SK-N-DZ (cell line): ENCODE measurements around the gene MTNR1A. TPM values are rescaled to one million over a fixed set of nuclear protein-coding genes. Genes with fewer than 3 reads are reported as not detected.

Experiments
- DNase-seq: peaks from one replicate; pipeline ENCODE4 v3.0.0-alpha.2; 2015; ENCODE audit warnings: low spot score
- polyA plus RNA-seq, 2 experiments: library from polyadenylated mRNA; depleted of rRNA; stranded (reverse); fragments of >200 nt; gene quantifications; 2 replicates each; pipeline ENCODE4 v1.2.3, GENCODE V29; 2014

Gene MTNR1A
- polyA plus RNA-seq (2014; cell fraction: cytosol; rRNA removed), result 0.45 and 1.8 TPM in 2 replicates
- 0.18 TPM in 1 of 2 replicates, not detected in the other for polyA plus RNA-seq (2014; cell fraction: nucleus; rRNA removed)

DNA sequence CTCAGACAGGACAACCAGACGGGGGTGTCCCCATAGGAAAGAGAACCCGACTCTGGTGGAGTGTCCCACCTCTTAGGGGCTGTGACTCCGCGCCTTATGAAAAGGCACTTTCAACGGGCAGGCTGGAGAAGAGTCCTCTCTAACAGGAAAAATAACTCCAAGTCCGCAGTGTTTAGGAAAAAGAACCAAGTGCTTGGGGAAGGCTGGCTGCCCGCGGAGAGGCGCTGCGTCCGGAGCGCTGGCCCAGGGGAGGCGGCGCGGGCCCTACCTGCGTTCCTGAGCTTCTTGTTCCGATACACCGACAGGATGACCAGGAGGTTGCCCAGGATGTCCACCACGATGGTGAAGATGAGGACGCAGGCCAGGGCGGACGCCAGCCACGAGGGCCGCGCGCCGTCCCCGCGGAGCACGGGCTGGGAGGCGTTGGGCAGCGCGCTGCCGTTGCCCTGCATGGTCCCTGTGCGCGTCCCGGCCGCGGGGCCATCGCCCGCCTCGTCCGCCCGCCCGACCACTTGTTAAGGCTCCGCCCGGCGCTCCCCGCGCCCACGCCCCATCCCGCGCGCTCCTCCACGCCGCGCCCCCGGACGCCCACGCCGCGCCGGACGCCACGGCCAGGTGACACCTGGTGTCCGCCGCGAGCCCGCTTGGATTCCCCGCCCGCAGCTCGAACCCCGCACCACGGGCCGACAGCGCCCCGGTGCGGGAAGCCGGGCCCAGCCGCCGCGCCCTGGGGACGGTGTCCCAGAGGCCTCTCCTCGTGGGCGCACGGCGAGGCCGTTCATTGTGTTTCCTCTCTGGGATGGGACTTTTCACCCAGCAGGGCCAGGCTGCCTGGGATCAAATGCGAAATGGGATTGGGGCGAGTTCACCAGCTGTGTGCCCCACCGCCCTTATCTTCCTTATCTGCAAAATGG is at the start of gene MTNR1A:
TSS of gene MTNR1A (minus strand) at position 654 of the 914 bp plus-strand sequence. CDS start at position 452, 202 bp downstream.
- peak; percentile 51 for DNase-seq

DNA sequence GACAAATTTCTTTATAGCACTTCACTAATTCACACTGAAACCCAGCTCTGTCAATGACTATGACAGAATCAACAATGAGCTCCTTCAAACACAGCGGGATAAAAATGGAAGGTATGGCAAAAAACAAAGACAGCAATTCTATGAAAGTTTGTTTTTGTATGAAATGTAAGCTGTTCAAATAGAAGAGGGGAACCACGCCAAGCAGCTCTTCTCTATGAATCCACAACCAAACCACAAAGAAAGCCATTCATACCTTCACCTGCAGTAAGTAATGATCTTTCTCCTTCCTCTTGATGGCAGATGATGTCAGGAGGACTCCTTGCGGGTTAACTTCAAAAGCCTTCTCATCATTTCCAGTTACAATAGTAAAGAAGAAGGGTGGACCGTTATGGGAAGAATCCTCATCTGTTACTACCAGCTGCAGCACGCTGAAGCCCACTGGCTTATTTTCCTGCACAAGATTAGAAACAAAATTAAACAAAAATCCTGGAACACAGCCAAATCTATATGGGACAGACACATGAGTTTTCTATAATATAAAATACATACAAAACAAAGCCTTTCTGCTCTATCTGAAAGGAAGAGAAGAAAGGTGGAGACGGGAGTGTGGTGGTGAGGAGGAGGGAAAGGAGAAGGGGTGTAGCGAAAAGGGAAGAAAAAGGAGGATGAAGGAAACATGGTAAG is 48.9 kb upstream of the MTNR1A start:
- DNase-seq, result no peak

DNA sequence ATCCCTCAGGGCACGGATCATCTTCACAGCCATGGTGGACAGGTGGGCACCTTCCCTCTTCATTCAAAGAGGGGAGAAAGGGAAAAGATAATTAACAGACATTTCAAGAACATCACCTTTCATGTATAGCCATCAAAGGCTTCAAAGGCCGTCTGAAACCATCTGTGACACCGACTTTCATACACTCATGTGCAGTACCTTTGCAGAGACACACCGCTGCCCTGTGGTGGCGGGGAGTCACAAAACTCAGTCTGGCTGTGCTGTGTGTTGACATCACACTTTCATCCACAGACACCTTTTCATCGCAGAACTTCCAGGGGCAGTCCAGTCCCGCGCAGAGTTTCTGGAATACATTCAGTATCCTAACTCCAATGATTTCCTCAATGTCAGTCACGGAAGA is 47.6 kb upstream of the MTNR1A start:
- no peak for DNase-seq

DNA sequence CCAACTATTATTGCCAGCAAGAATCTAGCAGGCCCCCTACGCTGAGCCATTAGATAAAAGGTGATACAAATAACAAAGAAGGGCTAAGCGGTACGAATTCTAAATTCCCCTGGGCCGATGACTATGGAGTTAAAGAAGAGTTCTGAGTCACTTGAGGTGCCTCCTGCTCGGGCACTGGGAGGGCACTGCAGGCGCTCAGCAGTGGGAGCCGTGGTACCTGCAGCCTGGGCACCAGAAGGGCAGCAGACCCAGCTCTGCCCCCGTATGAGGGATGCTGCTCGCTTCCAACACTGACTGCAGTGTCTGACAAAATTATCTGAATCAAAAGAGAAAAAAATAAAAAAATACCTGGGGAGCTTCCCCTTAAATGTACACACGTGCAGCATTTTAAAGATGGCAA is 44.1 kb upstream of the MTNR1A start:
- DNase-seq, result no peak

DNA sequence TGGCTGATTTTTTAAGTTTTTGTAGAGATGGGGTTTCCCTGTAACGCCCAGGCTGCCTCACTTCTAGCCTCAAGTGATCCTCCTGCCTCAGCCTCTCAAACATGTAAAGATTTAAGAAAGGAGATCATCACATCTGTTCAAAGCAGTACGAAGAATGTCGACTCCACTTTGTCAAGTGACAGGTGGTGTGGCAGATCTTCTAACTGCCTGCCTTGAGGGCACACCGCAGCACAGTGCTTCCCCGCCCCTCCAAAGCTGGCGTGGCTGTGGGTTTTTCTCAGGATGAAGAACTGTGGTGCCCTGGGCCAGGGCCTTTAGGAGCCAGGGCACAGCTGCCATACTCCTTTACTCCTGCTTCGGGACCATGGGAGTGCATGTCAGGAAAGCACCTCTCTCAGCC is 43.3 kb upstream of the MTNR1A start:
- DNase-seq, result no peak

DNA sequence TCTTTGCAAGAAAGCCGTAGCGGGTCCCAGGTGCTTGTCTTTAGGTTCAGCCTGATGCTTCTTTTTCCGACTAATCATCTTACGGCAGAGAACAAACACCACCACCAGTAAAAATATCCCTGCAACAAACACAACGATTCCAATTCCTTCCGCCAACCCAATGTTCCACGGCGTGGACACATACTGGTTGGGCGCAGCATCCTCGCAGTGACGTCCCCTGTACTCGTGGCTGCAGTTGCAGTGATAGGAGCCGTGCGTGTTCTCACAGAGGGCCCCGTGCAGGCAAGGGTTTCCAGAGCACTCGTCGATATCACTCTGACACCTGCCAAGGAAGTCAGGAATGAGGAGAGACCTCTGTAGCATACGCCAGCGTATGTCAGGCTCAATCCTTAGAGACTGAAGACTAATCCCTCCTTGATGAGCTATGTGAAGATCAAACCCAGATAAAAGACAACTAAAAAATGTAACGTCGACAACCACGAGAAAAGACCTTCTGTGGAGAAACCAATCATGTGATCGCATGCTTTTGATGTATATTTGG is 41.6 kb upstream of the MTNR1A start:
- no peak for DNase-seq

DNA sequence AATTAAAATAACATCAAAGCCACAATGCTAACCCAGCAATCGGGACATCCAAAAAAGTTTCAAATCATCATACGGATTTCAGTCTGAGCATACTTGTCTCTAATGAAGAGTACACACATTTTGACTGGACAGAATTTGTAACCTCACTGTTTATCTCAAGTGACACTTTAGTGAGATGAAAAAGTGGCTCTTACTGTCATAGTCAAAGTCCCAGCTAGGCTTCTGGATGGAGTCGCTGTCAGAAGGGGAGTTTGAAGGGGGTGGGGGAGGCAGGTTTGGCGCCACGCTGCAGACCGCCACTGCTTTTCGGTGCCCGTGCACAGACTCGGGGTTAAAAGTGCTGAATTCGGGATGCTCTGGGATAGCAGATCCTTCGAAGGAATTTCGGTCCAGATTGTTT is 41.0 kb upstream of the MTNR1A start:
- DNase-seq, result no peak

DNA sequence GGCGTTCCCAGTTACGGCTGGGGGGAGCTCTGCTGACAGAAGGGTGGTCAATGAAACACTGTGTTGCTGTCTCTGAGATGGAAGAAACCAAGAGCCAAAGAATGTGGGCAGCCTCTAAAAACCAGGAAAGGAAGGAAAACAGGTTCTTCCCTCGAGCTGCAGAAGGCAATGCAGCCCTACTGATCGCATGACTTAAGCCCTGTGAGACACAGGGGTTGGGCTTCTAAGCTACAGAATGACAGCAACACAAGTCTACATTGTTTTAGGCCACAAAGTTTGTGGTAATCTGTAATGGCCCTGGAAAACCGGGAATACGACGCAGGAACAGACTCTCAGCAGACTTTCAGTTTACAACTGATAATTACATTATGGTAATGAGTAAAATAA is 38.2 kb upstream of the MTNR1A start:
- DNase-seq, result no peak

DNA sequence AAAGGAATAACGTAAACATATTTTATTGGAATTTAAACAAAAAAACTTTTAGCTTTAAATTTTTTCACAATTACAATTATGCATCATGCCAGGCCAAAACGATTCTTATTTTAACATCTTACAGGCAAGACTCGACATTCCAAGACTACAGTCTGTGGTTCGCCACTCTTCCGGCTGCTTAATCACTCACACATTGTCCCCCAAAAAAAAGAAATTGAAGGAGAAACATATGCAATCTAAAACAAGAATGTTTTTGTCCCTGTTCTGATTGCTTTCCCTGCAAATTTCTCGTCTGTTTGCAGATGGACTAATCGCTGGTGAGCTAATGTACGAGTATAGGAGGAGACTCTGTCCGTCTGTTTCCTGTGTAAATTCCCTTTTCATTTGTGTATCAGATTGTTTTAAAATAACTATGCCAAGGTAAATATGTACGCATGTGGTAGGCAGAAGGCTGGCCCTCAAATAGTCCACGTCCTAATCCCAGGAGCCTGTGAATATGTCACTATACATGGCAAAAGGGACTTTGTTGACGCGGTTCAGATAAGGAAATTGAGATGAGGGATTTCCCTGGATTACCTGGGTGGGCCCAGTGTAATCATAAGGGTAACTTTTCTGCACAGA is 37.7 kb upstream of the MTNR1A start:
- no peak for DNase-seq

DNA sequence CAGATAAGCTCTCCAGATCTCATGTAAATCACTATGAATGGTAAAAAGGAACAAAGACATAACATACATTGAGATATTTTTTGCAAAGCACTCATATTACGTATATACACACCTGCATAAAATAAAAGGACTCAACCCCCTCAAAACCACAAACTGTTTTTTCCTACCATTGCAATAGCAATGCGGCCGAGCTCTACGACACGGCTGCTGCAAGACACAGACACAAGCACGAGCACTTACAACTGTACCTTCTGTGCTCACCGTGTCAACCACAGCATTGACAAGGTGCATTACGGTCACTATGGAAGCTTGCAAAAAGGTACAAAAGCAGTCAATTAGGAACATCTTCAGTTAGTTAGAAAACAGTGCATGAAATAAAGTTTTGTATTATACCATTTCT is 37.1 kb upstream of the MTNR1A start:
- no peak for DNase-seq

DNA sequence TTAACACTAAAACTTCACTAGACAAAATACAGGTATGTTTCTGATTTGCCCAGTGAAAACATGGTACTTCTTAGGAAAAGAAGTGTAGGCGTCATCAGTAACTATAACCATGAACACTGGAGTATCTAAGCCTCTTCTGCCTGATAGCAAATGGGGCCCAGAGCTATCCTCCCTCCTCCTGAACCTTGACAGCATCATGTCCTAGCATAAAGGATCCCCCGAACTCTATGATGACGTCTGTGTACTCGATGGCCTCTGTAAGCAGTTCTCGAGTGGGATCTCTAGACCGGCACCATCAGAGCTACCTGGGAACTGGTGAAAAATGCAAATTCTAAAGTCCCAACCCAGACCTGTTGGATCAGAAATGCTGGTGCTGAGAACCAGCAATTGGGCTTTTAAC is 36.3 kb upstream of the MTNR1A start:
- no peak for DNase-seq

DNA sequence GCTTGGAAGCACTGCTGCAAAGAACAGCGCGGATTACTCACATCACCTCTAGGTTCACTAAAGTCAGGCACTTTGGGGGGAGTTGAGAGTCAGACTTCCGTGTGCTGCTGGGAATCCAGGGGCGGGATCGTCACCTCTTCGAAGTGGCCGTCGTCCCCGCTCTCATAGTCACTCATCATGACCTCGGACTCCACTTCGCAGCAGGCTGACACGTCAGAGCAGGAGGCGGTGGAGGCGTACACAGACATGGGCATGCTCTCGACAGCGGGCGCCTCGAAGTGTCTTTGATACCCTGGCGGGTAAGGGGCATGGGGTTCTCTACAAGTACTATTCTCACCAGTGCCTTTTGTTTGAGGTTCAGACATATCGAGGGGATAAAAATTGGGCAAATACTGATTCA is 33.1 kb upstream of the MTNR1A start:
- DNase-seq, result no peak

DNA sequence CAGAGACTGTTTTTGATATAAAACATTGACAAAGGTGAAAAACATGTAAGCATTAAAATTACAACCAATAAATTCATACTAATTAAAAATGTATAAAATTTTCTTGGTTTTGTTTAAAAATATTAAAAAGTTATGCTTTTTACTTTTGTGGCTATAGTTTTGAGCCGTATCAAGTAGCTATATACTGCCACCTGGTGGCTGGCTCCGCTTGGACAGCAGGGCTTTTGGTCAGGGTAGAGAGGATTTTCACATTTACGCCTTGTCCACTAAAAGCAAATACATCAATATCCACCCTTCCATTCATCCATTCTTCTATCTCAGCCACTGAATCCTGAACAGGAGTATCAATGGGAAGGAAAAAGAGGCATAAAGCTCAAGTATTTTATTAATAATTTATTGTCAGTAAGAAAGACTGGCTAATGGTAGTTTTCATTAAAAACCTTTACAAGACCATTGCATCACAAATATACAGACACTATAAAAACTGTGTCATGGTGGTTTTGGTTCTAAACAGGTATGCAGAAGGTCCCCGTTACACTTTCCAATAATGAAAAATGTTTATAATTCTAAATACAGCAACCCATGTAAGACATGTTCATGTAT is 32.1 kb upstream of the MTNR1A start:
- DNase-seq, result peak; percentile 43

DNA sequence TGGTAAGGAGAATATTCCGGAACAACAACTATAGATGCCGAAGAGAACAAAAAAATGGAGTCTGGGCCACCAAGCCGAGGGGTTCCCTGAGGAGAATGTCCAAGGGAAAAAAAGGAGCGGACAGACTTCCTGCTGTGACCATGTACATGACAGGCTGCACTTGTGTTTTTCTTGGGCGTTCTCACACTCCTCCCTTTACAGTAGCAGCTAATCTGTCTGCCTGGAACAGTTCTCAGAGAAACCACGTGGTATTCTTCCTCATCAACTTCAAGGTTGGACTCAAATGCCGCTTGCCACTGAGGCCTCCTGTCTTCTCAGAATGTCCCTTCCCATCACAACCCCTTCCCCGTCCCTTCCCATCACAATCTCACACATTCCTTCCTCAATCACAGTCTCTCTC is 30.8 kb upstream of the MTNR1A start:
- no peak for DNase-seq

DNA sequence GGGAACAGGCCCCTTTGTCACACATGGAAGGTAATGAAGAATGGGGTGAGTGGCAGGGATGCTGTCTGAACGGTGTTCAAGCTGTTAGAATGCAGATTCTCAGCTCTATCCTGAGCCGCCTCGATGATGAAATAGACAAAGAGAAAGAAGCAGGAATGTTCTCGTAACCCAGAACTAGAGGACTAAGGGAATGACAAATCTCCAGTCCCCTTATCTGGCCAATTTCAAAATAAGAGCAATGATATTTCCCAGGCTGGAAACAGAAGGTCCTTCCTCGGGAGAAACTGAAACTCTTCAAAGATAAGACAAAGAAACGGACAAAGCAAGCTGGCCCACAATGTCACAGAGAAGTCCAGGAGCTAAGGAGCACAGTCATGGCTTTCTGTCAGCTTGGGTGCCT is 29.5 kb upstream of the MTNR1A start:
- no peak for DNase-seq

DNA sequence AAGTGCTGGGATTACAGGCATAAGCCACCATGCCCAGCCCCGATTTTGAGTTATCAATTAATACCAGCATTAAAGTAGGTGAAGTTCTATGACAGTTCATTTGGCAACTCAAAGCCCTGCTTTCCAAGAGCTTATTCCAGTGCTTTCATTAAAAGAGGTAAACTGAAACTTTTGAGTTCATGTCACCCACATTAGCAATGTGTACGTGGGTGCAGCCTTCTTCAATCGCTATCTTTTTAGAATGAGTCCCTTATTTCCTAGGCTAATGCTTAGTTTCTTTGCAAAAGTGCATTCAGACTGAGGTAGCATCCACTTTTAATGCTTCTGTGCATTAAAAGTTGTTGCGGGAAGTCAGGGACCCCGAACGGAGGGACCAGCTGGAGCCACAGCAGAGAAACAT is 26.1 kb upstream of the MTNR1A start:
- DNase-seq, result no peak

DNA sequence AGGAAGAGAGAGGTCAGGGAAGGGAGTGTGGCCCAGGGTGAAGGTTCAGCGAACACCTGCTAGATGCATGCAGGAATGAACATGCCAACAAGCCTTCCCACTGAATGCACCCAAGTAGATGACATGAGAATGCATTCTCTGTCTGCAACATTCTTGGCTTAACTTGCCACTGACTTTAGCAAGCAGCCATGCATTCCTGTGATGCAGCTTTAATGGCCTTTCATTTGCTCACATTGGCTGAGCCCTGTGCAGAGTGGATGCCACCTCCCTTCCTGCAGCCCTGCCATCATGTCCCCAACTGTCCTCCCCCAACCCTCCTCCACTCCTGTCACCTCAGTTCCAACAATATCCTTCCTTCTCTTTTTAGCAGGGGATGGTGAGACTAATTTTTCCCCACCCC is 25.3 kb upstream of the MTNR1A start:
- DNase-seq, result no peak

DNA sequence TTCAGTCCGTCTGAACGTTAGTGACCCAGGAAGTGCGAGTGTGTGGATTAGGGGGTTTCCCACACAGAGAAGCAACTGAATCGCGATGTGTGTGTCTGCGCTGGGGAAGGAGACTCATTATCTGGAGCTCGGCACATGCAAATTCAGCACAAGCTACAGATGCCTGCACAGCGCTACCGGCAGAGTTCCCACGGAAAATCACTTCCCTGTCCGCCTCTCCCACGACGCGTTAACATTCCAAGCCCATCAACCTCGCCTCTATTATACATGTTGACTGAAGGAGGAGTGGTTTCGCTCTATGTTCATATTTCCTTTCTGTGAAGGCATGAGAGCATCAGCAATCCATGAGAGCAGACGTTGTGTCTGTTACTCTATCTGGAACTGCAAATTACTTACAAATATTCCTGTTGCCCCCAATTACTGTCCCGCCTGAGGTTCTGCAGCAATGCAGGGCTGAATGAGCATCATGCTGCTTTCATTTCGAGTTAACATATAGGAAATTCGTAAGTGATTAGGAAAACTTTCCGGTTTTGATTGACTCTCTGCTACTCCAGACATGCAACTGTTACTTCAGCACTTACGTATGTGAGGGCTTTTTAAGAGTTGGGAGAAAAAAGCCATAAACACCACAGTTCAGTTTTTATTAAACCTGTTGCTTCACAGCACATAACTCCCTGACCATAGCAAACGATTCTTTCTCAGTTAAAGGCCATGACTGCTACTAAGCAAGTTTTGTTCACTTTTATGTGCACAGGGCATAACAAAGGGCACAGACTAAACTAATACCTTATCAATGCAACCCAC is 15.0 kb upstream of the MTNR1A start:
- DNase-seq, result no peak

DNA sequence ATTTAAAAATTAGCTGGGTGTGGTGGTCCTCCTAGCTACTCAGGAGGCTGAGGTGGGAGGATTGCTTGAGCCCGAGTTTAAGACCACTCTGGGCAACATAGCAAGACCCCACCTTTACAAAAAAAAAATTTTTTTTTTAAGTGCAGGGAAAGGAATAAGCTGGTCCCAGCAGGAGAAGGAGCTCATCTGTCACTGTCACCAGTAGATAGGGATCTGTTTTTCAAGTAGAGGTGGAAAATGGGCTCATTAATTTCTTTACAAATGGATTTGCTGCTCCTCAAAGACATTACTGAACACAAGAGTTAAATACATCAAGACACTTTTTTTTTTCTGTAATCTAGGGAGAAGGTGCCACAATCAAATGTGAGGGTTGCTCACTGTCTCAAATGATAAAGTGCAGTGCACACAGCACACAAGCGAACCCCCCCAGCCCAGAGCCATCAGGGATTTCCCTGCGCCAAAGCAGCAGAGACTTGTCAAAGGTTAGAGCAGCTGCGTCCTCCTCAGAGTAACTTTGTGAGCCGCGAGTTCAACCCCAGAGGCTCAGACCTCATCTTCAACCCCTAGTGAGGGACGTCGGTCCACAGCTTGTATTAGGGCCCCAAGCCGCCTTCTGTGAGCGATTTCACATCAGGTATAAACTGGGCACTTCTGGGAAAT is 14.3 kb upstream of the MTNR1A start:
- DNase-seq, result no peak

DNA sequence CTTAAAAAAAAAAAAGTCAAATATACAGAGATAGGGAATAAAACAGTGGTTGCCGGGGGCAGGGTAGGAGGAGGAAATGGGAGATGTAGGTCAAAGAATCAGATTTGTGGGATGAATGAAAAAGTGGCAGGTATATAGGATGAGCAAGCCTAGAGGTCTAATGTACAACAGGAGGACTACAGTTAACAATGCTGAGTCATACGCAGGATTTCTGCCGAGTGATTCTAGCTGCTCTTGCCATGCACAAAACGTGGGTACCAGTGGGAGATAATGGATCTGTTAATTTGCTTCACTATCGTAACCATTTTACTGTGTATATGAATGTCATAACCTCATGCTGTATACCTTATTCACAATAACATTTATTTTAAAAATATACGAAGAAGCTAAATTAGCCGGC is 10.7 kb upstream of the MTNR1A start:
- no peak for DNase-seq
